ENCODE measurements around the gene JMJD1C.

DNA sequence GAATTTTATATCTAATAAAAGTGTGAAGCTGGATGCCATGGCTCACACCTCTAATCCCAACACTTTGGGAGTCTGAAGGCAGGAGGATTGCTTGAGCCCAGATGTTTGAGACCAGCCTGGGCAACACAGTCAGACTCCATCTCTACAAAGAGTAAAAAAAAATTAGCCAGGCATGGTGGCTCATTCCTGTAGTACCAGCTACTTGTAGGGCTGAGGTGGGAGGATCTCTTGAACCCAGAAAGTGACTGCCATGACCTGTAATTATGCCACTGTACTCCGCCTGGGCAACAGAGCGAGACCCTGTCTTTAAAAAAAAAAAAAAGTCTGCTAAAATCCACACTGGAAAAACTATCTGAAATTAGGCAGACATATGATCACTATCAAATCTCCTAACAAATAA lies 7.6 kb downstream of the JMJD1C start:
- TF ChIP-seq CTCF (IDR thresholded peaks at IDR 0.05) (no peak), RAD21 (conservative IDR thresholded peaks at IDR 0.05 in 1 of 2, IDR thresholded peaks at IDR 0.05 in 1 of 2) (no peak), CHD2 (IDR thresholded peaks at IDR 0.05; ENCODE audit: low read length, partially characterized antibody) (no peak), RFX5 (IDR thresholded peaks at IDR 0.05) (no peak), POLR2A (IDR thresholded peaks at IDR 0.05; ENCODE audit: low read length) (no peak), REST (IDR thresholded peaks at IDR 0.05) (no peak), SMC3 (IDR thresholded peaks at IDR 0.05) (no peak), MYC (IDR thresholded peaks at IDR 0.05; ENCODE audit: borderline replicate concordance, low read length) (no peak)
